GM03348 (cell line): ENCODE results near the gene SP140.
A peak's percentile ranks its signal among the peaks of the same experiment; 100 is the strongest.
"Not testable (repeated sequence)": the region's sequence is repeated elsewhere in the genome, so short reads cannot be mapped to it uniquely, and the experiment has no call there.

Experiments
- DNase-seq: peaks from one replicate; pipeline ENCODE4 v3.0.0; 2012; ENCODE audit warnings: low spot score

The SP140 gene

GRCh38 chr2:230326453-230327417, 101.2 kb downstream of the SP140 start, which contains the start of gene SP140L:
SP140L (plus strand) TSS chr2:230327193; CDS start chr2:230327270, 77 bp downstream.
- peak; percentile 89 for DNase-seq

- DNase-seq = no peak
These were observed 102.0 kb downstream of the SP140 start for GRCh38 chr2:230327418-230328154.

DNA sequence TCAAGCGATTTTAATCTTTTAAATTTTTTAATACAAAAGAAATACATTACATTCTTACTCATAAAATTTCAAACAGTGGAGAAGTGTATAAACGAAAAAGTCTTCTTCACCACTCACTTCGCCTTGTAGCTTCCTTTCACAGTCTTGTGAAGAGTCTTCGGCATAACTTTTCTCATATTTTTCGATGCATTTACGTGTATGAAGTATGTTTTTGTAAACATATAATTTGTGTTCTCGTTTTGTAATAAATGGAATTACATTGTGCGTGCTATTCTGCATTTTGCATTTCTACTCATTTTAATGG, 102.6 kb downstream of the SP140 start:
- DNase-seq = no peak

GRCh38 chr2:230329946-230330605, 104.5 kb downstream of the SP140 start:
- no peak for DNase-seq

DNA sequence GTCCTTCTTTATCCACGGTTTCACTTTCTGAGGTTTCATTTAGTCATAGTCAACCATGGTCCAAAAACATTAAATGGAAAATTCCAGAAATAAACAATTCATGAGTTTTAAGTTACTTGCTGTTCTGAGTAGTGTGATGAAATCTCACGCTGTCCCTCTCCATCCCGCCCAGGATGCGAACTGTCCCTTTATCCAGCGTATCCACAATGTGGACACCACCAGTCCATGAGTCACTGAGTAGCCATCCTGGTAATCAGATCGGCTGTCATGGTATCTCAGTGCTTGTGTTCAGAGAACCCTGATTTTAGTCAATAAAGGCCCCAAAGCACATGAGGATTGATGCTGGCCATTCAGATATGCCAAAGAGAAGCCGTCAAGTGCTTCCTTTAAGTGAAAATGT, 105.2 kb downstream of the SP140 start:
- no peak for DNase-seq

DNA sequence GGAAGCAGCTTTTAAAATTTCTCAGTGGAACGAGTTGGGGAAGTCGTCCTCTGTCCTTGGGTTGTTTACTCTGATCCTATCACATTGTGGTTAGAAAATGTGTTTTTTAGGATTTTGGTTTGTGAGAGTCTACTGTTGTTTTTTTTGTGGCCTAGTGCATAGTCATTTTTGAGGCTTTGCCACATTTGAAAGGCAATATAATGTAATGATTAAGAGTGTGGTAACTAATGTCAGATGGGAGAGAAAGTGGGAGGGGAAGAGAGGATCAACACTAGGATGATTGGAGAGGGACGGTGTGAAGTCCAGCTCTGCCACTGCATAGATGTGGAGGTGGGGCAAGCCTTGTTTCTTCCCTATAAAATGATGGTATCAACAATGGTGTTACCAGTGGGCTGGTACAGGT, 109.9 kb downstream of the SP140 start:
- no peak for DNase-seq

- no peak for DNase-seq
These were observed 110.4 kb downstream of the SP140 start for GRCh38 chr2:230335864-230336506.

DNA sequence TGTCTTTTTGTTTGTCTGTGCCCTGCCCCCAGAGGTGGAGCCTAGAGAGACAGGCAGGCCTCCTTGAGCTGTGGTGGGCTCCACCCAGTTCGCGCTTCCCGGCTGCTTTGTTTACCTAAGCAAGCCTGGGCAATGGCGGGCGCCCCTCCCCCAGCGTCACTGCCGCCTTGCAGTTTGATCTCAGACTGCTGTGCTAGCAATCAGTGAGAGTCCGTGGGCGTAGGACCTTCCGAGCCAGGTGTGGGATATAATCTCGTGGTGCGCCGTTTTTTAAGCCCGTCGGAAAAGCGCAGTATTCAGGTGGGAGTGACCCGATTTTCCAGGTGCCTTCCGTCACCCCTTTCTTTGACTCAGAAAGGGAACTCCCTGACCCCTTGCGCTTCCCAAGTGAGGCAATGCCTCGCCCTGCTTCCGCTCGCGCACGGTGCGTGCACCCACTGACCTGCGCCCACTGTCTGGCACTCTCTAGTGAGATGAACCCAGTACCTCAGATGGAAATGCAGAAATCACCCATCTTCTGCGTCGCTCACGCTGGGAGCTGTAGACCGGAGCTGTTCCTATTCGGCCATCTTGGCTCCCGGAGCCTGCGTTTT, 116.5 kb downstream of the SP140 start:
- not testable (repeated sequence) for DNase-seq

DNA sequence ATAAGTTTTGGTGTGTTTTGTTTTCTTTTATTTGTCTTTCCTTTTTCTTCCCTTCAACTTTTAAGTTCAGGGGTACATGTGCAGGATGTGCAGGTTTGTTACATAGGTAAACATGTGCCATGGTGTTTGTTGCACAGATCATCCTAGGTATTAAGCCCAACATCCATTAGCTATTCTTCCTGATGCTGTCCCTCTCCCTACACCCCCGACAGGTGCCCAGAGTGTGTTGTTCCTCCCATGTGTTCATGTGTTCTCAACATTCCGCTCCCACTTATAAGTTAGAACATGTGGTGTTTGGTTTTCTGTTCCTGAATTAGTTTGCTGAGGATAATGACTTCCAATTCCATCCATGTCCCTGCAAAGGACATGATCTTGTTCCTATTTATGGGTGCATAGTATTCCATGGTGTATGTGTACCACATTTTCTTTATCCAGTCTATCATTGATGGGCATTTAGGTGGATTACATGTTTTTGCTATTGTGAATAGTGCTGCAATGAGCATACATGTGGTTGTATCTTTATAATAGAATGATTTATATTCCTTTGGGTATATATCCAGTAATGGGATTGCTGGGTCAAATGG, 117.6 kb downstream of the SP140 start:
- not testable (repeated sequence) for DNase-seq

DNA sequence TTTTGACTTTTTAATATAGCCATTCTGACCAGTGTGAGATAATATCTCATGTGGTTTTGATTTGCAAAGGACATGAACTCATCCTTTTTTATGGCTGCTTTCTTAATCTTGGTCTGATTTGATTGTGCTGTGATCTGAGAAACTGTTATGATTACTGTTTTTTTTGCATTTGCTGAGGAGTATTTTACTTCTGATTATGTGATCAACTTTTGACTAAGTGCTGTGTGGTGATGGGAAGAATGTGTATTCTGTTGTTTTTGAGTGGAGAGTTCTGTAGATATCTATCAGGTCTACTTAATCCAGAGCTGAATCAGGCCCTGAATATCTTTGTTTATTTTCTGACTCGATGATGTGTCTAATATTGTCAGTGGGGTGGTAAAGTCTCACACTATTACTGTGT, 118.2 kb downstream of the SP140 start:
- DNase-seq = no peak

- DNase-seq = no peak
These were observed 120.9 kb downstream of the SP140 start for GRCh38 chr2:230346465-230346864.

GRCh38 chr2:230346921-230347533, 121.5 kb downstream of the SP140 start:
- no peak for DNase-seq

DNA sequence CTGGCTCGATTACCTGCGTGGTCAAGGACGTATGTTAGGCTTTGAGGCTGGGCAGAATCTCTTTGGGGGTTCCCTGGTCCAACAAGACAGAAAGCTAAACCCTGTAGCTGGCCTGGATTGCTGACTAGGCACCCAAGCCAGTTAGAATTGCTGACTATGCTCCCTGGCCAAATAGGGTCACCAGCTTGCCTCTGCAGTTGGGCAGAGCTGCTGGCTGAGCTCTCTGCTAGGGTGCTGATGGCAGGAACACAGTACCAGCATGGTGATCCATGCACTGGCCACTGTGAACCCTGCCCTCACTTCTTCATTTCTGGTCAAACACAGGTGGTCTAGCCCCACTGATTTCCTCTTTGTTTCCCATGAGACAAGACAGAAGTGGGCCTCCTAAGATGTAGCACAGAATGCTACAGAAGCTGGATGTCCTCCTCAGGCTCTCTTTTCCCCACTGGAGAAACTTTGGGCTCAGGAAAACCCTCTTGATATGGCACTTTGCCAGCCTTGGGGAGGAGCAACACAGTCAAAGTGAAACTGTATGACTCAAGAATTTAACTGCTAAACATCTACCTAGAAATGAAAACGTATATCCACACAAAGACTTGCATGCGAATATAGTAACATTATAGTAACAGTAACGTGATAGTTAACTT, 122.2 kb downstream of the SP140 start:
- no peak for DNase-seq

GRCh38 chr2:230348787-230349186, 123.3 kb downstream of the SP140 start:
- DNase-seq = no peak

DNA sequence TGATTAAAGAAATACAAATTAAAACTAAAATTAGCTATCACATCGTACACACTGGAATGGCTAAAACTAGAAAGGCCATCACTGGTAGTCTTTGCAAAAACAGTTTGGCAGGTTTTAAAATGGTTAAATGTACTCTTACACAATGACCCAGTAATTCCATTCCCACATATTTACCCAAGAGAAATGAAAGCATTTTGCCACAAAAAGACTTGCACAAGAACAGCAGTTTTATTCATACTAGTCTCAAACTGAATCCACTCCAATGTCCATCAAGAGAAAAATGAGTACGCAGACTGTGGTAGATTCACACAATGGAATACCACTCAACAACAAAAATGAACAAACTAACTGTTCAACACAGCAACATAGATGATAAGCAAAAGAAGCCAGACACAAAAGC, 130.5 kb downstream of the SP140 start:
- DNase-seq = peak; percentile 15

GRCh38 chr2:230358305-230358704, 132.8 kb downstream of the SP140 start:
- DNase-seq = no peak

GRCh38 chr2:230360028-230360427, 134.5 kb downstream of the SP140 start:
- no peak for DNase-seq

DNA sequence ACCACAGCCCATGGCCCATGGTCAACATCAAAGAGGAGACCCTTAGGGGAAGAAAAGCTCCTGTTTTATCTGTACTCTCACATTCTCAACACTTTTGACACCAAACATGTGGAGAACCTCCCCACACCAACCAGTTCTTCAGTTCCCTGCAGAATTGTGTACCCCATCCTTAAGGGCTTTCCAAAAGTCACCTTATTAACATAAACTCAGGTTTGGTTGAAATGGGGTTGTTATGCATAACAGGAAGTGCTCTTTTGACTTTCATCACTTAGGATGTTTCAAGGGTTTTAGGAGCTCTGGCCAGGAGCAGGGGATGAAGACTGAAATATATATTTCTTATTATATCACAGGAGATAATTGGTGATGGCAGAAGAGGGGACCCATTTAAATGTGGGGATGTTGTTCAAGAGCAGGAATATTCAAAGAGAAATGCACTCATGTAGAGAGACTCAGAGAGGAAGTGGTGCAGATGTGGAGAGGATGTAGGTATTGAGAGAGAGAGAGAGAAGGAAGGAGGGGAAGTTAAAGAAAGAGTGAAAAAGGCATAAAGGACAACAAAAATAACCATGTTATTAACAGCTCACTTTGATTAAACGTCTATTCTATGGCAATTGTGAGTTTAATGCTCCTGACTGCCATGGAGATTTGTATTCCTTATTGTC, 136.6 kb downstream of the SP140 start:
- no peak for DNase-seq
